Measurements from ENCODE around the gene MFSD12. TPM values are rescaled to one million over a fixed set of nuclear protein-coding genes. Genes with fewer than 3 reads are reported as not detected.

MFSD12 gene
- total and polyA plus RNA-seq, 2 of the 8 experiments (the other 6 are each of a cell fraction or from before 2014, with no cell fraction given): 59.6 to 71.3 TPM

- Histone ChIP-seq H3K36me3 (ENCODE audit: control insufficient read depth in 2 of 4, insufficient read depth in 4 of 4, low read length in 3 of 4) (peaks cover 0 to 5% (median 1%) of the 10 kb centered on the region in 4 experiments; a peak in 2 of 8 replicates), H3K27ac (ENCODE audit: low read depth, low read length) (no peak overlapping the region), H3K23me2 (ENCODE audit: low read depth, low read length) (no peaks in the 10 kb centered on the region), H3K27me3 (replicated peaks in 1 of 4; ENCODE audit: control insufficient read depth in 3 of 4, extremely low read depth in 1 of 4, insufficient read depth in 3 of 4, low read length in 3 of 4) (no peaks in the 10 kb centered on the region), H3K9me3 (ENCODE audit: insufficient read depth in 2 of 2, low read depth in 1 of 2, low read length in 1 of 2) (no peaks in the 10 kb centered on the region), H3K79me1 (ENCODE audit: low read depth, low read length) (peaks cover 2% of the 10 kb centered on the region; the same call in 1 of the 2 replicates), H4K20me1 (replicated peaks in 1 of 2; ENCODE audit: control insufficient read depth in 1 of 2, insufficient read depth in 2 of 2, low read length in 2 of 2) (peaks cover 8 to 29% of the 10 kb centered on the region in 2 experiments), H4K91ac (replicated peaks; ENCODE audit: insufficient read length, low read length) (no peak overlapping the region), H3K4ac (replicated peaks; ENCODE audit: insufficient read length, low read depth, low read length) (no peak overlapping the region), H2BK15ac (ENCODE audit: low read length) (no peak overlapping the region), H2BK20ac (ENCODE audit: low read length) (no peak overlapping the region), H3K4me2 (ENCODE audit: insufficient read depth in 1 of 2, low read depth in 2 of 2, low read length in 2 of 2) (no peak overlapping the region), H3K79me2 (ENCODE audit: control insufficient read depth in 1 of 2, insufficient read depth in 2 of 2, low read length in 2 of 2) (no peaks in the 10 kb centered on the region), H3K56ac (replicated peaks; ENCODE audit: insufficient read length, low read depth, low read length) (no peak overlapping the region), H3K9ac (replicated peaks in 1 of 4; ENCODE audit: extremely low read depth in 1 of 4, low read depth in 3 of 4, low read length in 3 of 4) (no peak overlapping the region), H3K4me3 (ENCODE audit: extremely low read depth in 1 of 4, insufficient read depth in 2 of 4, low read depth in 3 of 4, low read length in 4 of 4) (no peak overlapping the region), H4K5ac (ENCODE audit: insufficient read length, low read depth, low read length) (no peak overlapping the region), H3K4me1 (replicated peaks in 1 of 4; ENCODE audit: control insufficient read depth in 3 of 4, insufficient read depth in 4 of 4, low read length in 3 of 4) (no peaks in the 10 kb centered on the region), H2BK12ac (ENCODE audit: low read depth, low read length) (no peak overlapping the region), H4K8ac (ENCODE audit: extremely low read depth, insufficient read depth, low read length) (no peak overlapping the region), H3K23ac (ENCODE audit: insufficient read length) (no peak overlapping the region), H2BK120ac (replicated peaks; ENCODE audit: low read depth, low read length) (no peak overlapping the region), H3K18ac (ENCODE audit: extremely low read depth, low read length) (no peak overlapping the region), H2AK5ac (ENCODE audit: low read depth, low read length) (no peak overlapping the region), H2AFZ (ENCODE audit: low read length) (no peak overlapping the region), H3K14ac (ENCODE audit: insufficient read length) (no peak overlapping the region), H2BK5ac (ENCODE audit: low read depth, low read length) (no peak overlapping the region)
- TF ChIP-seq ZNF274 (IDR thresholded peaks at IDR 0.05; ENCODE audit: borderline replicate concordance, extremely low read depth, low read length) (no peak), POU5F1 (IDR thresholded peaks at IDR 0.05; ENCODE audit: low read depth, low read length) (no peak)
- TF ChIP-seq, protein P1, sequence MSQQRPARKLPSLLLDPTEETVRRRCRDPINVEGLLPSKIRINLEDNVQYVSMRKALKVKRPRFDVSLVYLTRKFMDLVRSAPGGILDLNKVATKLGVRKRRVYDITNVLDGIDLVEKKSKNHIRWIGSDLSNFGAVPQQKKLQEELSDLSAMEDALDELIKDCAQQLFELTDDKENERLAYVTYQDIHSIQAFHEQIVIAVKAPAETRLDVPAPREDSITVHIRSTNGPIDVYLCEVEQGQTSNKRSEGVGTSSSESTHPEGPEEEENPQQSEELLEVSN (IDR thresholded peaks at IDR 0.05): 0 out of 2 replicates have a peak, but pooled peaks have one; percentile 31
- CTCF ChIA-PET (ENCODE audit: partially characterized antibody): interaction anchor here (0.9 to 7.5 kb wide), 9 partner anchors 9 to 38 kb away, joined by 3 to 66 read pairs (median 4); partner anchors contain the start of genes MFSD12 and TEKTIP1
- POLR2A ChIA-PET (ENCODE audit: partially characterized antibody): interaction anchor here (0.8 to 2.3 kb wide), 7 partner anchors 9 to 47 kb away, joined by 3 to 11 read pairs (median 4); partner anchors contain the start of gene MFSD12
- WGBS, 2 experiments (ENCODE audit: extremely low coverage in 1 of 2, insufficient coverage in 1 of 2, insufficient read length in 1 of 2, insufficient replicate concordance in 2 of 2, low coverage in 1 of 2, low lambda C conversion rate in 2 of 2, missing lambda C conversion rate in 1 of 2): 84% methylated on average over 14 of the region's 14 CpGs; no CpG with 5 or more reads in 1 of the 2 experiments
- FAIRE-seq (no peak), DNase-seq (ENCODE audit: low read depth in 1 of 2, low spot score in 2 of 2) (no peak)
Measured at GRCh38 chr19:3548606-3549005, 8.8 kb downstream of the MFSD12 start.

Data from H1 (cell line).